A673 (cell line): ENCODE data around the gene ANKRD44. TPM values are rescaled to one million over a fixed set of nuclear protein-coding genes. Genes with fewer than 3 reads are reported as not detected.

ENCODE experiments used
- BruUV-seq: library from RNA; stranded (reverse); fragments of 400-500 nt; replicated peaks from 2 replicates; lab custom pipeline; 2021; lab: Mats Ljungman, UMichigan
- CTCF ChIA-PET: fragments of 300-600 bp; sonication (Branson Sonifier 250); formaldehyde crosslinking; loops from one replicate; lab custom pipeline; 2022; ENCODE audit warnings: antibody characterized with exemption; lab: Charles Lee
- POLR2A ChIA-PET: fragments of 300-600 bp; sonication (Branson Sonifier 250); formaldehyde crosslinking; loops from one replicate; lab custom pipeline; 2022; ENCODE audit warnings: antibody characterized with exemption; ENCODE audit not compliant: low non-redundant PET; lab: Charles Lee
- DNase-seq: peaks from one replicate; pipeline ENCODE4 v3.0.0-alpha.2; 2015; ENCODE audit warnings: low spot score
- H3K27ac ChIP-seq: fragments of 200-600 bp; sonication (generic); 2 replicates; pipeline ENCODE4 v1.5.1; 2016; ENCODE audit warnings: mixed run types, low read depth, mild to moderate bottlenecking, mixed read lengths, antibody characterized with exemption, low read length; ENCODE audit not compliant: poor library complexity, severe bottlenecking
- H3K27me3 ChIP-seq: fragments of 200-600 bp; sonication (generic); replicated peaks from 2 replicates; pipeline ENCODE4 v1.6.1; 2017; ENCODE audit warnings: mixed run types, low read depth, mild to moderate bottlenecking, mixed read lengths, antibody characterized with exemption, low read length; ENCODE audit not compliant: insufficient read depth, poor library complexity
- H3K36me3 ChIP-seq: fragments of 200-600 bp; sonication (generic); 2 replicates; pipeline ENCODE4 v1.6.1; 2016; ENCODE audit warnings: mixed run types, mild to moderate bottlenecking, mixed read lengths, antibody characterized with exemption, low read length; ENCODE audit not compliant: insufficient read depth, poor library complexity, severe bottlenecking
- H3K4me1 ChIP-seq: fragments of 200-600 bp; sonication (generic); 2 replicates; pipeline ENCODE4 v1.6.1; 2017; ENCODE audit warnings: mixed run types, mild to moderate bottlenecking, mixed read lengths, antibody characterized with exemption, low read length; ENCODE audit not compliant: insufficient read depth, poor library complexity, severe bottlenecking
- H3K4me3 ChIP-seq: fragments of 200-600 bp; sonication (generic); 2 replicates; pipeline ENCODE4 v1.5.1; 2016; ENCODE audit warnings: low read depth, mixed run types, mild to moderate bottlenecking, mixed read lengths, low read length; ENCODE audit not compliant: poor library complexity, severe bottlenecking
- H3K9me3 ChIP-seq: fragments of 200-600 bp; sonication (generic); 2 replicates; pipeline ENCODE4 v1.6.1; 2016; ENCODE audit warnings: mixed run types, low read depth, mild to moderate bottlenecking, mixed read lengths, antibody characterized with exemption, low read length; ENCODE audit not compliant: poor library complexity, severe bottlenecking
- CTCF ChIP-seq: fragments of 300-800, 200-600 bp; sonication (generic); conservative IDR thresholded peaks from 2 replicates; pipeline ENCODE4 v1.5.1; 2017; ENCODE audit warnings: low read depth, mild to moderate bottlenecking, antibody characterized with exemption, low read length, moderate library complexity, mixed read lengths
- EZH2 ChIP-seq: fragments of 200-600 bp; sonication (generic); IDR thresholded peaks from 2 replicates; pipeline ENCODE4 v1.6.1; 2017; ENCODE audit warnings: borderline replicate concordance, low read depth, mild to moderate bottlenecking, mixed read lengths, antibody characterized with exemption, low read length; ENCODE audit not compliant: poor library complexity, severe bottlenecking
- intact Hi-C: fragments of 100-400 bp; cut with micrococcal nuclease; formaldehyde crosslinking; loops from one replicate; pipeline ENCODE4 v1.10.0; 2022; ENCODE audit not compliant: unreplicated experiment
- total RNA-seq: library from RNA; stranded (reverse); gene quantifications from 2 replicates; pipeline ENCODE4 v1.2.3, GENCODE V29; 2021

ANKRD44 gene
- total RNA-seq, 1 experiment from 2014 or later = 17.0 TPM

- CTCF ChIA-PET = no interaction called here
- Histone ChIP-seq H3K4me3 (no peak overlapping the region), H3K9me3 (no peaks in the 10 kb centered on the region), H3K27ac (no peak overlapping the region), H3K4me1 (no peaks in the 10 kb centered on the region), H3K36me3 (no peaks in the 10 kb centered on the region), H3K27me3 (no peaks in the 10 kb centered on the region)
- no TSS peak for BruUV-seq
- POLR2A ChIA-PET = no interaction called here
- intact Hi-C loops = no loop called here
- TF ChIP-seq EZH2 (no peak), CTCF (no peak)
- DNase-seq = no peak
These were observed 47.4 kb upstream of the ANKRD44 start for GRCh38 chr2:197357986-197358385.

DNA sequence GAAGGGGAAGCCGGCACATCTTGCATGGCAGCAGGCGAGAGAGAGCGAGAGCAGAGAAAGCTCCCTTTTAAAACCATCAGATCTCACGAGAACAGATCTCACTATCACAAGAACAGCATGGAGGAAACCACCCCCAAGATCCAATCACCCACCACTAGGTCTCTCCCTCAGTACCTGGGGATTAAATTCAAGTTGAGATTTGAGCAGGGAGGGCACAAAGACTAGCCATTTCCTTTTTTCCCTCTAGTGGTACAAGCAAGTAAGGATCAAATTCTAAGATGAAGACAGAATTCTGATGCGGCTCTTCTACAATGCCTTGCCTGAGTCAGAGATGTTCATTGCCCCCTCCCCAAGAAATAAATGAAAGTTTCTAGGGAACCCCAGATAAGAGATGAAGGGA is 45.6 kb upstream of the ANKRD44 start:
- BruUV-seq = no TSS peak
- Histone ChIP-seq H3K4me3 (no peak overlapping the region), H3K4me1 (no peaks in the 10 kb centered on the region), H3K36me3 (no peaks in the 10 kb centered on the region), H3K27me3 (no peaks in the 10 kb centered on the region), H3K27ac (no peak overlapping the region), H3K9me3 (no peaks in the 10 kb centered on the region)
- ChIA-PET CTCF (no interaction called here), POLR2A (no interaction called here)
- DNase-seq = peak; percentile 44
- intact Hi-C loops = no loop called here
- TF ChIP-seq EZH2 (no peak), CTCF (peak; percentile 45)

- no TSS peak for BruUV-seq
- ChIA-PET POLR2A (no interaction called here), CTCF (no interaction called here)
- TF ChIP-seq EZH2 (no peak), CTCF (no peak)
- no peaks in the 10 kb centered on the region for H3K4me1 ChIP-seq
- no peaks in the 10 kb centered on the region for H3K27me3 ChIP-seq
- H3K27ac ChIP-seq = no peak overlapping the region
- DNase-seq = no peak
- intact Hi-C loops = no loop called here
- no peak overlapping the region for H3K4me3 ChIP-seq
- no peaks in the 10 kb centered on the region for H3K36me3 ChIP-seq
- H3K9me3 ChIP-seq = no peaks in the 10 kb centered on the region
These were observed 43.6 kb upstream of the ANKRD44 start for GRCh38 chr2:197354169-197354558.
